Kidney tubule cell (primary cell): ENCODE measurements around the gene ACKR3.

Experiments used
- DNase-seq: peaks from one replicate; pipeline ENCODE4 v3.0.0-alpha.2; 2018; ENCODE audit warnings: low spot score

The ACKR3 gene

GRCh38 chr2:236570081-236570868 lies 650 bp downstream of the ACKR3 start:
- no peak for DNase-seq

GRCh38 chr2:236571145-236571544 lies 1.5 kb downstream of the ACKR3 start:
- DNase-seq = no peak

- no peak for DNase-seq
These were observed 2.9 kb downstream of the ACKR3 start for GRCh38 chr2:236572482-236572881.

GRCh38 chr2:236573066-236573929 lies 3.7 kb downstream of the ACKR3 start:
- DNase-seq = no peak

- DNase-seq = no peak
These were observed 4.4 kb downstream of the ACKR3 start for GRCh38 chr2:236574000-236574399.

GRCh38 chr2:236574424-236575145 lies 5.0 kb downstream of the ACKR3 start:
- no peak for DNase-seq

- DNase-seq = no peak
These were observed 5.9 kb downstream of the ACKR3 start for GRCh38 chr2:236575510-236575909.

- no peak for DNase-seq
These were observed 6.5 kb downstream of the ACKR3 start for GRCh38 chr2:236576087-236576486.

GRCh38 chr2:236576953-236577352 lies 7.3 kb downstream of the ACKR3 start:
- DNase-seq = no peak

GRCh38 chr2:236577481-236578410 lies 8.1 kb downstream of the ACKR3 start:
- DNase-seq = no peak

GRCh38 chr2:236578411-236578846 lies 8.8 kb downstream of the ACKR3 start:
- no peak for DNase-seq

GRCh38 chr2:236579048-236579745 lies 9.6 kb downstream of the ACKR3 start:
- DNase-seq = no peak

GRCh38 chr2:236579746-236580315 lies 10.2 kb downstream of the ACKR3 start:
- no peak for DNase-seq

- no peak for DNase-seq
These were observed 11.2 kb downstream of the ACKR3 start for GRCh38 chr2:236580746-236581355.

- DNase-seq = no peak
These were observed 11.9 kb downstream of the ACKR3 start for GRCh38 chr2:236581546-236581945.

- DNase-seq = no peak
These were observed 13.3 kb downstream of the ACKR3 start for GRCh38 chr2:236582968-236583367.

GRCh38 chr2:236583621-236584203 lies 14.1 kb downstream of the ACKR3 start:
- DNase-seq = no peak

- no peak for DNase-seq
These were observed 15.1 kb downstream of the ACKR3 start for GRCh38 chr2:236584521-236585384.

GRCh38 chr2:236585966-236586365 lies 16.3 kb downstream of the ACKR3 start:
- no peak for DNase-seq
